ENCODE results near the gene MCOLN2.

- no peak for TF ChIP-seq CTCF (IDR thresholded peaks at IDR 0.05; ENCODE audit: low read depth, low read length, missing input control)
- no peak for TF ChIP-seq FOXA1 (IDR thresholded peaks at IDR 0.05)
- no peak for TF ChIP-seq REST (IDR thresholded peaks at IDR 0.05)
- TF ChIP-seq RXRA (IDR thresholded peaks at IDR 0.05): no peak
- no peak for TF ChIP-seq SP1 (IDR thresholded peaks at IDR 0.05)
- no peak for TF ChIP-seq MAX (IDR thresholded peaks at IDR 0.05)
- no peak for TF ChIP-seq NR2F2 (IDR thresholded peaks at IDR 0.05)
- TF ChIP-seq JUND (IDR thresholded peaks at IDR 0.05): no peak
- no peak for TF ChIP-seq TAF1 (conservative IDR thresholded peaks at IDR 0.05)
- TF ChIP-seq RAD21 (IDR thresholded peaks at IDR 0.05): no peak
- no peak for TF ChIP-seq YY1 (IDR thresholded peaks at IDR 0.05)
- TF ChIP-seq EGR1 (IDR thresholded peaks at IDR 0.05; ENCODE audit: low read depth in 2 of 2): no peak
- no peak for TF ChIP-seq ZBTB33 (IDR thresholded peaks at IDR 0.05)
Observed at GRCh38 chr1:84996846-84997666, at the start of gene MCOLN2.
